ENCODE measurements around the gene GIMAP8. TPM values are rescaled to one million over a fixed set of nuclear protein-coding genes. Genes with fewer than 3 reads are reported as not detected.
A peak's percentile ranks its signal among the peaks of the same experiment; 100 is the strongest.

GIMAP8 gene
- total RNA-seq, 1 experiment from 2014 or later: not detected

GRCh38 chr7:150420987-150421674 is 29.3 kb upstream of the GIMAP8 start:
- H3K27ac Mint-ChIP-seq: peak overlapping the region in 2 of 3 experiments; percentile 60 to 82; a peak in 1 of 7 replicates
- Histone ChIP-seq H3K4ac (ENCODE audit: low read depth, low read length) (no peak overlapping the region), H3K9me3 (ENCODE audit: control insufficient read depth, low read depth, low read length) (no peaks in the 10 kb centered on the region), H2BK15ac (ENCODE audit: low read depth, low read length) (no peak overlapping the region), H2AFZ (ENCODE audit: low read length) (no peak overlapping the region), H3K9ac (ENCODE audit: extremely low read depth, insufficient read length, low read length) (no peak overlapping the region), H3K18ac (ENCODE audit: insufficient read length, low read depth, low read length) (no peak overlapping the region), H3K4me2 (ENCODE audit: insufficient read depth, insufficient read length, low read length) (no peak overlapping the region), H3K14ac (ENCODE audit: insufficient read depth, low read length) (no peak overlapping the region), H3K23me2 (ENCODE audit: insufficient read length, low read depth, low read length, poor library complexity, severe bottlenecking) (no peaks in the 10 kb centered on the region), H2BK20ac (ENCODE audit: low read depth, low read length, poor library complexity, severe bottlenecking) (no peak overlapping the region), H3K56ac (ENCODE audit: insufficient read length, low read depth, low read length) (no peak overlapping the region), H2BK12ac (ENCODE audit: insufficient read length, low read depth, low read length) (no peak overlapping the region), H3T11ph (ENCODE audit: low read length) (no peak overlapping the region), H4K20me1 (ENCODE audit: control insufficient read depth, insufficient read depth, insufficient read length) (no peaks in the 10 kb centered on the region), H4K91ac (ENCODE audit: insufficient read length, low read depth, low read length) (no peak overlapping the region), H3K23ac (ENCODE audit: insufficient read length, low read depth, low read length) (no peak overlapping the region), H3K4me1 (ENCODE audit: insufficient read depth, low read length) (no peaks in the 10 kb centered on the region; the same call in 1 of the 2 replicates), H2AK5ac (ENCODE audit: insufficient read length, low read length) (no peak overlapping the region), H4K8ac (replicated peaks; ENCODE audit: insufficient read length, low read depth, low read length) (no peak overlapping the region), H2BK5ac (ENCODE audit: insufficient read length, low read length) (no peak overlapping the region), H4K5ac (ENCODE audit: insufficient read length, low read depth, low read length) (no peak overlapping the region), H3K79me2 (ENCODE audit: insufficient read depth, low read length) (no peaks in the 10 kb centered on the region), H3K27ac (ENCODE audit: insufficient read length, low read depth, low read length) (no peak overlapping the region), H3K27me3 (ENCODE audit: insufficient read depth, low read length) (no peaks in the 10 kb centered on the region), H3K79me1 (ENCODE audit: insufficient read depth, low read depth, low read length, poor library complexity, severe bottlenecking) (no peaks in the 10 kb centered on the region), H2BK120ac (ENCODE audit: low read depth, low read length, poor library complexity, severe bottlenecking) (no peak overlapping the region)
- no CpG with 5 or more reads among the region's 27 CpGs for WGBS (ENCODE audit: extremely low coverage, insufficient read length, low lambda C conversion rate)
- H3K9me3 Mint-ChIP-seq: no peaks in the 10 kb centered on the region; a peak in 2 of 5 replicates
- peaks cover 14% of the 10 kb centered on the region for H3K27me3 Mint-ChIP-seq (ENCODE audit: low read depth)
- peaks cover 12 to 20% of the 10 kb centered on the region in 2 experiments for H3K4me1 Mint-ChIP-seq
- peak; percentile 87 for DNase-seq
- H3K36me3 Mint-ChIP-seq (ENCODE audit: insufficient read depth in 1 of 3, low read depth in 3 of 3): no peaks in the 10 kb centered on the region
- TF ChIP-seq CTCF (conservative IDR thresholded peaks at IDR 0.05): peak; percentile 94
- H3K4me3 Mint-ChIP-seq: no peak overlapping the region

All from H9 (cell line).